Measurements from ENCODE around the gene MTERF1. TPM values are rescaled to one million over a fixed set of nuclear protein-coding genes. Genes with fewer than 3 reads are reported as not detected.

MTERF1 gene
- total RNA-seq, 4 donors from 2014 or later: 4.4 to 12.5 (median 7.1) TPM

- WGBS, 2 donors (ENCODE audit: low coverage in 1 of 2): 80 to 100% methylated on average over 1 of the region's 1 CpG
- Histone ChIP-seq H3K9me3 (no peaks in the 10 kb centered on the region), H3K27ac (no peak overlapping the region), H3K36me3 (no peaks in the 10 kb centered on the region), H3K4me3 (no peak overlapping the region), H3K27me3 (no peaks in the 10 kb centered on the region), H3K4me1 (peaks cover 0 to 17% (median 0%) of the 10 kb centered on the region in 3 donors)
- no peak for ATAC-seq
- no peak for TF ChIP-seq EP300 (IDR thresholded peaks at IDR 0.05)
- TF ChIP-seq, protein P1, sequence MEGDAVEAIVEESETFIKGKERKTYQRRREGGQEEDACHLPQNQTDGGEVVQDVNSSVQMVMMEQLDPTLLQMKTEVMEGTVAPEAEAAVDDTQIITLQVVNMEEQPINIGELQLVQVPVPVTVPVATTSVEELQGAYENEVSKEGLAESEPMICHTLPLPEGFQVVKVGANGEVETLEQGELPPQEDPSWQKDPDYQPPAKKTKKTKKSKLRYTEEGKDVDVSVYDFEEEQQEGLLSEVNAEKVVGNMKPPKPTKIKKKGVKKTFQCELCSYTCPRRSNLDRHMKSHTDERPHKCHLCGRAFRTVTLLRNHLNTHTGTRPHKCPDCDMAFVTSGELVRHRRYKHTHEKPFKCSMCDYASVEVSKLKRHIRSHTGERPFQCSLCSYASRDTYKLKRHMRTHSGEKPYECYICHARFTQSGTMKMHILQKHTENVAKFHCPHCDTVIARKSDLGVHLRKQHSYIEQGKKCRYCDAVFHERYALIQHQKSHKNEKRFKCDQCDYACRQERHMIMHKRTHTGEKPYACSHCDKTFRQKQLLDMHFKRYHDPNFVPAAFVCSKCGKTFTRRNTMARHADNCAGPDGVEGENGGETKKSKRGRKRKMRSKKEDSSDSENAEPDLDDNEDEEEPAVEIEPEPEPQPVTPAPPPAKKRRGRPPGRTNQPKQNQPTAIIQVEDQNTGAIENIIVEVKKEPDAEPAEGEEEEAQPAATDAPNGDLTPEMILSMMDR (IDR thresholded peaks at IDR 0.05): no peak
- TF ChIP-seq POLR2AphosphoS5 (IDR thresholded peaks at IDR 0.05): no peak
- no peak for TF ChIP-seq POLR2A (IDR thresholded peaks at IDR 0.05)
Observed at GRCh38 chr7:91883676-91884362, 3.3 kb upstream of the MTERF1 start.

GRCh38 chr7:91880016-91880412, 488 bp downstream of the MTERF1 start:
- no peaks in the 10 kb centered on the region for H3K27me3 ChIP-seq
- TF ChIP-seq, protein P1 (IDR thresholded peaks at IDR 0.05): no peak
- TF ChIP-seq POLR2A (IDR thresholded peaks at IDR 0.05) (no peak), EP300 (IDR thresholded peaks at IDR 0.05) (no peak), POLR2AphosphoS5 (IDR thresholded peaks at IDR 0.05) (no peak)
- H3K4me3 ChIP-seq: peak overlapping the region; percentile 63 to 99
- no peaks in the 10 kb centered on the region for H3K9me3 ChIP-seq
- ATAC-seq: no peak
- H3K4me1 ChIP-seq: peaks cover 0 to 22% (median 0%) of the 10 kb centered on the region in 3 donors
- H3K36me3 ChIP-seq: peaks cover 0 to 9% of the 10 kb centered on the region in 2 donors
- WGBS, 2 donors (ENCODE audit: low coverage in 1 of 2): 1 to 5% methylated on average over 9 of the region's 9 CpGs
- peak overlapping the region; percentile 48 to 74 (median 64) for H3K27ac ChIP-seq

DNA sequence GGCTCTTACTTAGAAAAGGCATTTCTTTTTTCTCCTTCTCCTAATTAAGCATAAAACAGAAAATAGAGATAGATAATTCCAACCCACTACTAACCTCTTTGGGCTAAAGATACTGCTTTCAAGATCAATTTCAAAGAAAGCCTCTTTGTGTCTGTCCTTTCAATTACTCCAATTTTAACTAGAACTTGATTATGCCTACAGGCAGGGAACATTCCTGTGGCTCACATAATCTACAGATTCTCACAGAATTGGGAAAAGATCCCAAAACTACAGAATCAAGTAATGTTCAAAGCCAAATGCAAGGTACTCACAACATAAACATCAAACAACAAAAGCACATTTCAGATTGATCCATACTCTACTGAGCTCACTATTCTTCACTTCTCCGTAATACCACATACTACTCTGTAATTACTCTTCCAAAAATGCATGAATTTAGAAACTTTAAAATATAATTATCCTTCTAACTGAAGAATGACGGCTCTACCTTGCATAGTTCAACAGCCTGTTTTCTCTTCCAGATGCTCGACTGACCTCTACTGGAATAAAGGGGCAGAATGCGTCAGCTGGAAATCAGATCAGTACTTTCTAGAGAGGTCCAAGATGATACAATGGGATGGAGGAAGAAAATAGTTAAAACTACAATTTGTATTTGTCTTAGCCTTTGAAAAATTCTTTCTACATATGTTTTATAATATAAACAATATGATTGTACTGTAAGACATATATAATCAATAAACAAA, 3.9 kb downstream of the MTERF1 start:
- Histone ChIP-seq H3K36me3 (peaks cover 0 to 27% of the 10 kb centered on the region in 2 donors), H3K4me1 (peaks cover 0 to 22% (median 0%) of the 10 kb centered on the region in 3 donors), H3K27me3 (no peaks in the 10 kb centered on the region), H3K27ac (no peak overlapping the region), H3K9me3 (no peaks in the 10 kb centered on the region), H3K4me3 (no peak overlapping the region)
- ATAC-seq: no peak
- 59 to 63% methylated on average over 4 of the region's 4 CpGs for WGBS, 2 donors (ENCODE audit: low coverage in 1 of 2)
- TF ChIP-seq, protein P1 (IDR thresholded peaks at IDR 0.05): peak in 1 of 4 experiments; percentile 19
- TF ChIP-seq POLR2AphosphoS5 (IDR thresholded peaks at IDR 0.05): no peak

- H3K4me3 ChIP-seq: no peak overlapping the region
- ATAC-seq: no peak
- no peaks in the 10 kb centered on the region for H3K9me3 ChIP-seq
- H3K27me3 ChIP-seq: no peaks in the 10 kb centered on the region
- WGBS, 2 donors (ENCODE audit: low coverage in 1 of 2): 77 to 79% methylated on average over 3 of the region's 3 CpGs
- TF ChIP-seq, protein P1 (IDR thresholded peaks at IDR 0.05): no peak
- TF ChIP-seq EP300 (IDR thresholded peaks at IDR 0.05) (no peak), POLR2A (IDR thresholded peaks at IDR 0.05) (no peak)
- peaks cover 0 to 18% (median 0%) of the 10 kb centered on the region in 3 donors for H3K4me1 ChIP-seq
- H3K36me3 ChIP-seq: peaks cover 0 to 27% of the 10 kb centered on the region in 2 donors
- H3K27ac ChIP-seq: no peak overlapping the region
Observed at GRCh38 chr7:91875851-91876250, 4.7 kb downstream of the MTERF1 start.

DNA sequence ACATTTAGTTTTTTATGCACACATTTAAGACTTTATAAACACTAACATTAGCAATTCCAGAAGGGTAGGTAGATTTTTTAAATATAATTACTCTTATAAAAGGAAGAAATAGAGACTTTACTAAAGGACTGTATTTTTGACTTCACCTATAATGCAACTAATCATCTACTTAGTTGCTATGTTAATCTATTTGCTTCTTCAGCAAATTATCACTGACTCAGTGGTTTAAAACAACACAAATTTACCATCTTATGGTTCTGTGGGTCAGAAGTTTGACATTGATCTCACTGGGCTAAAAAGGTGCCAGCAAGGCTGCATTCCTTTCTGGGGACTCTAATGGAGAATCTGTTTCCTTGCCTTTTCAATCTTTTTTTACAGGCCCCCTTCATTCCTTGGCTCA, 7.6 kb downstream of the MTERF1 start:
- Histone ChIP-seq H3K36me3 (peaks cover 0 to 23% of the 10 kb centered on the region in 2 donors), H3K9me3 (no peaks in the 10 kb centered on the region), H3K27me3 (no peaks in the 10 kb centered on the region), H3K27ac (no peak overlapping the region), H3K4me3 (no peak overlapping the region), H3K4me1 (no peaks in the 10 kb centered on the region)
- no peak for ATAC-seq
- no peak for TF ChIP-seq POLR2AphosphoS5 (IDR thresholded peaks at IDR 0.05)
- TF ChIP-seq, protein P1 (IDR thresholded peaks at IDR 0.05): no peak
- TF ChIP-seq EP300 (IDR thresholded peaks at IDR 0.05): no peak
- TF ChIP-seq POLR2A (IDR thresholded peaks at IDR 0.05): no peak

Measured in gastroesophageal sphincter (tissue), 4 donors.